ENCODE data around the gene PCDH9.

- TF ChIP-seq, protein P1, sequence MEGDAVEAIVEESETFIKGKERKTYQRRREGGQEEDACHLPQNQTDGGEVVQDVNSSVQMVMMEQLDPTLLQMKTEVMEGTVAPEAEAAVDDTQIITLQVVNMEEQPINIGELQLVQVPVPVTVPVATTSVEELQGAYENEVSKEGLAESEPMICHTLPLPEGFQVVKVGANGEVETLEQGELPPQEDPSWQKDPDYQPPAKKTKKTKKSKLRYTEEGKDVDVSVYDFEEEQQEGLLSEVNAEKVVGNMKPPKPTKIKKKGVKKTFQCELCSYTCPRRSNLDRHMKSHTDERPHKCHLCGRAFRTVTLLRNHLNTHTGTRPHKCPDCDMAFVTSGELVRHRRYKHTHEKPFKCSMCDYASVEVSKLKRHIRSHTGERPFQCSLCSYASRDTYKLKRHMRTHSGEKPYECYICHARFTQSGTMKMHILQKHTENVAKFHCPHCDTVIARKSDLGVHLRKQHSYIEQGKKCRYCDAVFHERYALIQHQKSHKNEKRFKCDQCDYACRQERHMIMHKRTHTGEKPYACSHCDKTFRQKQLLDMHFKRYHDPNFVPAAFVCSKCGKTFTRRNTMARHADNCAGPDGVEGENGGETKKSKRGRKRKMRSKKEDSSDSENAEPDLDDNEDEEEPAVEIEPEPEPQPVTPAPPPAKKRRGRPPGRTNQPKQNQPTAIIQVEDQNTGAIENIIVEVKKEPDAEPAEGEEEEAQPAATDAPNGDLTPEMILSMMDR (IDR thresholded peaks at IDR 0.05): no peak
- TF ChIP-seq POLR2A (IDR thresholded peaks at IDR 0.05): no peak
These were observed 380.4 kb downstream of the PCDH9 start for GRCh38 chr13:66849706-66850105.

Measured in Peyer's patch (tissue), 4 donors.